Stimulated activated CD4-positive, alpha-beta T cell treated with anti-CD3 and anti-CD28 coated beads, Interleukin-15, amount 100 ng/mL, for 48 hours (primary cell): Measurements from ENCODE around the gene ADAM10.
"Not testable (repeated sequence)": the region's sequence is repeated elsewhere in the genome, so short reads cannot be mapped to it uniquely, and the experiment has no call there.

Experiments
- DNase-seq, 2 donors: peaks; one replicate each; pipeline ENCODE4 v3.0.0-alpha.2; 2020; ENCODE audit warnings: low read depth in 2 of 2

ADAM10 gene

GRCh38 chr15:58608711-58609110, 140.8 kb downstream of the ADAM10 start:
- DNase-seq, result no peak

DNA sequence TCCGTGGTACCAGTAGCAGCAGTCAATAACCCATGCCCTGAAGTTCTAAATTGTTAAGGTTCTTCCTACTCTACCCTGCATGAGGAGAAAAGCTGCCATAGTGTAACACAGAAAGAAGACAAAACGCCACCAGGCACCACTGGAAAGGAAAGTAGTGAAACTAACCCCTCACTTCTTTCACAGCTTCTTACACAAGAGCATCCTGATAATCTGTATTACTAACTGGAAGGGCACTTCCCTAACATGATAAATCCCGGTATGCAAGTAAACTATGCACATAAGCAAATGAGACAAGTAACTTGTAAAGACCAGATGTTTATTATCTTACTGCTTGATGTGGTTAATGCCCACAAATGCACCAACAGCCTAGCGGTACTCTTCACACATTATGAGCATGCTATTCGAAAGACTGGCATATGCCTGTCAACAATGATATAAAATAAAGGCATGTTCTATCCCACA, 141.3 kb downstream of the ADAM10 start:
- no peak for DNase-seq

- DNase-seq, result no peak
Measured at GRCh38 chr15:58606577-58607080, 142.9 kb downstream of the ADAM10 start.

GRCh38 chr15:58605931-58606530, 143.5 kb downstream of the ADAM10 start:
- no peak for DNase-seq

- DNase-seq, result no peak
Measured at GRCh38 chr15:58604455-58604923, 145.0 kb downstream of the ADAM10 start.

DNA sequence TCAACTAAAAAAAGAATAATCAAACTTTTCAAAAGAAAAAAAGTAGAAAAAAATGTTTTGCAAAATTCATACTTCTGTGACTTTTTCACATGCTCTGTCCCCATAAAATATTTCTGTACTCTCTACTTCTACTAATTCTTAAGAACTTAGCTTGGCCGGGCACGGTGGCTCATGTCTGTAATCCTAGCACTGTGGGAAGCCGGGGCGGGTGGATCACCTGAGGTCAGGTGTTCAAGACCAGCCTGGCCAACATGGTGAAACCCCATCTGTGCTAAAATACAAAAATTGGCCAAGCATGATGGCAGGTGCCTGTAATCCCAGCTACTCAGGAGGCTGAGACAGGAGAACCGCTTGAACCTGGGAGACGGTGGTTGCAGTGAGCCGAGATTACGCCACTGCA, 145.6 kb downstream of the ADAM10 start:
- DNase-seq, result not testable (repeated sequence)

GRCh38 chr15:58602823-58603222, 146.7 kb downstream of the ADAM10 start:
- no peak for DNase-seq

GRCh38 chr15:58598829-58599210, 150.7 kb downstream of the ADAM10 start:
- DNase-seq, result no peak

DNA sequence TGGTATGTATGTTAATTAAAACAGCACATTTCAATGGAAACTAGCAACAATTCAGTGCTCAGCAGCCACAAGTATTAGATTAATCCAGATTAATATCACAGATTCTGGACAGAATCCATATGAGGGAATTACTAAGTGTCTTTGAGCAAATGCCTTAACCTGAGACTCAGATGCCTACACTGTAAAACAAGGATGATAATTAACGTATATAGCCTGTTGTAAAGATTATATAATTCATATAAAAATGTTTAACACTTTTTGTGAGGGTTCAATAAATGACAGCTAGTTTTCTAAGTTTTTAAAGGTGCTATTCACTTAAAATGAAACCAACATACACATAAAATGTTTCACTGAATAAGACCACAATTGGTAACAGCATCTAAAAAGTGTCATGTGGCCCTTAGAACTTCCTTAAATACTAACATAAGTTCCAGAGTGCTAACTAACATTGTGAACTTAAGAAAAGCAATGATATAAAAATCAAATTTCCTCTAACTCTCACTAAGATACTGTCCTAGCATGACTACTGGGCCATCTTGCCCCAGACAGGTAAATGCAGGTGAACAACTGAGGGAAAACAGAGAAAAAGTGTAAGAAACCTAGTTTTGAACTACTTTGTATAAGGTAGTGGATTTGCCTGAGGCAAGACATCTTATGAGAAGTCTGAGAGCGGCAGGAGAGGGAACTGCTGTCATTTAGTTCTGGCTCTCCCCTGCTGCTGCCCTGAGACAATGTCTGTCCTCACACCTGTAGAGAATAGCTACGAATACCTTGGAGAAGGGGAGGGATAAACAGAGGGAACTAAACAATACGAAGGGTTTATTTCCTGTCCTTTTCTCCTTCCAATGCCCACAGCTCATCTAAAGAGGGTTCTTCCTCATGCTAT, 151.3 kb downstream of the ADAM10 start:
- DNase-seq, result no peak

DNA sequence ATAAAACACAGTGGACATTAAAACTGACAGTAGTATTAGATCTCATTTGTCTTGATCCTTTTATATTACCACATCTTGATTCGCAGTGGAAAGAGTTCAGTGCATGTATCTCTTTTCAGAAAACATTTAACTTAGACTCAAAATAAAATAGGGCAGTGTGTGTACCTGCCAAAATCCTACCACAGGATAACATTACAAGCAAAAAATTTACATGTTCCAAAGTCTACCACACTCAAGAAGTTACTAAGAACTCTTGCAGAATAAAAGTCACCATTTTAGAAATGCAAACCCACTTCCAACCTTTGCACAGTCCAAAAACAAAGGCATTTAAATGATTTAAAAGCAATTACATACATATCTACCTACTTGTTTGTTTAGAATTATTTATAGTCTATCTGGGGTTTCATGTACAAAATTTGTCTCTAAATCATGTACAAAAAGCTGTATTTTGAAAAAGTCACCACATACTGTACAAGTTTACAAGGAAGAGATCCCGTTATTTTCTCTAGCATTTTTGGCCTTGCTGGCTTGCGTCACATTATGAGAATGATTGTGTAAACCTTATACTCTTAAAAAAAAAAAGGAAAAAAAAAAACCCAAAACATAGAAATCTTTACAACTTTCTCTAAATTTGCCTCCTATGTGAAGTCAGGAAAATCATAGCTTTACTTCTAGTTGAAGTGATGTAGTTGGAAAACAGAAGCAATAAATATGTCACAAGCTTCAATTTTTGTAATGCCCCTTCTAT, 153.8 kb downstream of the ADAM10 start:
- DNase-seq, result no peak

- no peak for DNase-seq
Measured at GRCh38 chr15:58594898-58595297, 154.6 kb downstream of the ADAM10 start.

DNA sequence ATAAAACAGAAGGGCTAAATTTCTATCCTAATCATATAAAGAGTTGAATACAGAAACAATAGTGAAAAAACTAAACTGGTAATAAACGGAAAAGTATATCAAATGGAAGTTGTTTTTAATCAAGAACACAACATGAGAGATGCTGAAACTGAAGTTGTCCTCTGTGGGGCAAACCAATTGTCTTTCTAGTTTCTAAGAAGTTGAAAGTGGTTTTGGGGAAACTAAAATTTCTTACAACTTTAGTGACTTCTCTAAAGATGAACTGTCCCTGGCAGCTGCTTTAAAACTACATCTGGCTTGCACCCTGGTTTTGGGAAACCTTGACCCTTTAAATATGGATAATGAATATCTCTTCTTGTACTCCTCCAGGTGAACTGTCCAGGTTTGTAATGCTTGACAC, 155.6 kb downstream of the ADAM10 start:
- no peak for DNase-seq

DNA sequence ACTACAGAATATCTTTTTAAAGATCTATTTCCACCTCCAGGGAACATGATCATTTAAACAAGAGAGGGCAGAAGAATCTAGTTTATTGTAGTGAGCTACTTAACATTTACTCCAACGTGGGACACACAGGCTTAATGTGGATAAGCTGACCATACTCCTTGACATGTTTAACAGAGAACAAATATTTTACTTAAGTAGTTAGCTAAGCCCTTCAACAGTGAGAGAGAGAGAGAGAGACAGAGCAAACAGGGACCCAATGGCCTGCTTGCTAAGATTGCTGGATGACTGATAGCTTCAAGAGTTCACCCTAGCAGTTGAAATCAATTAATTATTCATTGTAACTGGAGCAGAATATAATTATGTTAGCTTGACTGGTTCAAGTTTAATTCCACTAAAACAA, 158.6 kb downstream of the ADAM10 start:
- no peak for DNase-seq

- no peak for DNase-seq
Measured at GRCh38 chr15:58590236-58590635, 159.3 kb downstream of the ADAM10 start.

- DNase-seq, result no peak
Measured at GRCh38 chr15:58589047-58589446, 160.5 kb downstream of the ADAM10 start.

GRCh38 chr15:58588096-58588495, 161.4 kb downstream of the ADAM10 start:
- no peak for DNase-seq

DNA sequence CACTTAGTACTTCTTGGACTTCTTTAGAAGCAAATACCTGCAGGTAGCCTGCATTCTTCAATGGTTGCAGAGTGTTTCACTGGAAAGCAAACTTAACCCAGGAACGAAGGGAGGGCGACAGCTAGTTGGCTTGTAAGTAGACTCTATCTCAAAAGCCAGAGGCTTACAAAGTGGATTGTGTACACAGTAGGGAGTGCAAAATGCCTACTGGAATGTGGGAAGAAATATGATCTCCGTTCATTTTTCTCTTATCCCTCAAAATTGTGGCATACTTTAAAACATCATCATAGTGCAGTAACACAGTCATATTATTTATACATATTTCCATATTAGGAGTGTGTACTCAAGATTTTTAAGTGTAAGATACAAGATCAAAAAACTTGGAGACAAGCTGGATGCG, 162.0 kb downstream of the ADAM10 start:
- DNase-seq, result no peak

DNA sequence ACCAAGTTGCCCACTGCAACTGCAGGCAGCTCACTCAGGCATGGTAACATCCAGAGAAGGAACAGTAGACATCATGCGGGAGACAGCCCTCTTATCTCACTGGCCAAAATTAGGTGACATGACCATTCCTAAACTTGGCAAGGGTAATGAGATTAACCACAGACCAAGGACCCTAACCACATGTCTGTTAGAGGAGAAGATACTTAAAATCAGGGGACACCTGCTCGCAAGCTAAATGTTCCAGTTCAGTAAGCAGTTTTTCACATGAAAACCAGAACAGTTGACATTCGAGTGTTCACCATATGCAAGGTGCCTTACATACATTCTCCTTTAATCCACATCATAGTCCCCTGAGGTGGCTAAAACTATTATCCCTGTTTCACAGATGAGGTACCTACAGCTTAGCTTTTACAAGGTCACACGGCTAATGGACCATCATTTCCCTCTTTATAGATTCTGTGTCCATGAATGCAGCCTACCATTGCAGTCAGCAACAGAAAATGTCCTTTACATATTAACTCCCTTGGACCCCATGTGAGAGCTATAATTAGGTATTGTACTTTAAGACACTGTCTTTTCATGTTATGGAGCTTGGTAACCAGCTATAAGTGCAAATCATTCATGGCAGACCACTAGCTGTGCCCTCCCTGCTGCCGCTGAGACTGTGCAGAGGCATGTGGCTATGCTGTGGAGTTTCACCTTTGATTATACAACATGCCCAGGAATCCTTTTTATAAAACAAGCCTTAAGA, 163.6 kb downstream of the ADAM10 start:
- DNase-seq, result no peak

GRCh38 chr15:58584789-58585461, 164.6 kb downstream of the ADAM10 start:
- no peak for DNase-seq

GRCh38 chr15:58583171-58583908, 166.2 kb downstream of the ADAM10 start:
- no peak for DNase-seq
